K562 (cell line): Measurements from ENCODE around the gene OGFR. TPM values are rescaled to one million over a fixed set of nuclear protein-coding genes. Genes with fewer than 3 reads are reported as not detected.

ENCODE experiments used
- ATAC-seq: fragments of 200-7000 bp; cut with Tn5 transposase; 3 replicates; pipeline ENCODE4 v1.9.1; 2020; ENCODE audit warnings: moderate library complexity
- BruUV-seq: library from RNA; stranded (reverse); fragments of 400-500 nt; replicated peaks from 2 replicates; lab custom pipeline; 2021; lab: Mats Ljungman, UMichigan
- CTCF ChIA-PET: fragments of 300-600 bp; formaldehyde crosslinking; extraction: SDS; loops from one replicate; lab custom pipeline; 2021; ENCODE audit warnings: low intra/inter-chr PET ratio; lab: Yijun Ruan, JAX
- POLR2A ChIA-PET: fragments of 300-600, 350-650 bp; sonication (Branson Sonifier 250); formaldehyde crosslinking; extraction: SDS; loops from one replicate; lab custom pipeline; 2021; ENCODE audit warnings: antibody characterized with exemption, inconsistent platforms; lab: Yijun Ruan, JAX
- DNase-seq, 4 experiments: peaks; one replicate each; pipeline versions ENCODE4 v3.0.0 to v3.0.0-alpha.2; 2011 to 2018; ENCODE audit warnings: low spot score in 3 of 4, mixed read lengths in 3 of 4; ENCODE audit errors: extremely low read depth in 1 of 4
- FAIRE-seq: peaks from 2 replicates; lab custom pipeline; 2011; peaks lifted over from hg19 to GRCh38; lab: Jason Lieb, UNC
- H2AFZ ChIP-seq: 2 replicates; pipeline ENCODE4 v1.6.0; 2011; ENCODE audit warnings: low read depth, low read length, control low read depth, inconsistent platforms
- H3K27ac ChIP-seq: fragments of 200-600 bp; 3 replicates; pipeline ENCODE4 v1.8.0; 2011; ENCODE audit warnings: low read depth, mild to moderate bottlenecking, control low read depth, inconsistent platforms, low read length, moderate library complexity, mixed read lengths; ENCODE audit errors: extremely low read depth
- H3K27me3 ChIP-seq, 2 experiments: fragments of 300-600 bp in 1 of 2; 2 replicates in 1 of 2; 3 replicates in 1 of 2; pipeline versions ENCODE4 v1.6.0 to v1.8.0; 2011; ENCODE audit warnings: inconsistent platforms in 2 of 2, low read length in 2 of 2, mild to moderate bottlenecking in 1 of 2, mixed read lengths in 1 of 2, moderate library complexity in 1 of 2; ENCODE audit not compliant: control insufficient read depth in 2 of 2, insufficient read depth in 2 of 2
- H3K36me3 ChIP-seq: fragments of 300-600 bp; 3 replicates; pipeline ENCODE4 v1.8.0; 2011; ENCODE audit warnings: mild to moderate bottlenecking, low read length, inconsistent platforms; ENCODE audit not compliant: control insufficient read depth, insufficient read depth
- H3K4me1 ChIP-seq, 2 experiments: fragments of 200-600 bp in 1 of 2; replicated peaks in 1 of 2; 2 replicates in 1 of 2; 3 replicates in 1 of 2; pipeline versions ENCODE4 v1.5.1 to v1.8.0; 2011; ENCODE audit warnings: inconsistent platforms in 2 of 2, low read length in 2 of 2, mild to moderate bottlenecking in 1 of 2, mixed read lengths in 1 of 2, moderate library complexity in 1 of 2; ENCODE audit not compliant: control insufficient read depth in 2 of 2, insufficient read depth in 2 of 2
- H3K4me2 ChIP-seq: 2 replicates; pipeline ENCODE4 v1.6.1; 2011; ENCODE audit warnings: low read length, control low read depth, inconsistent platforms, mixed read lengths; ENCODE audit not compliant: insufficient read depth
- H3K4me3 ChIP-seq: fragments of 200-600 bp; sonication (generic), shearing (Covaris generic); 2 replicates; pipeline ENCODE4 v1.5.1; 2016; ENCODE audit warnings: control low read depth, inconsistent platforms
- H3K79me2 ChIP-seq: fragments of 200-600 bp; 3 replicates; pipeline ENCODE4 v1.8.0; 2011; ENCODE audit warnings: low read length, inconsistent platforms; ENCODE audit not compliant: control insufficient read depth, insufficient read depth
- H3K9ac ChIP-seq, 2 experiments: 2 replicates each; pipeline versions ENCODE4 v1.6.0 to v1.6.1; 2011; ENCODE audit warnings: low read depth in 2 of 2, low read length in 2 of 2, control low read depth in 1 of 2, inconsistent platforms in 1 of 2, mild to moderate bottlenecking in 1 of 2, mixed read lengths in 1 of 2; ENCODE audit not compliant: insufficient read depth in 1 of 2
- H3K9me1 ChIP-seq: one replicate; pipeline ENCODE4 v1.6.0; 2011; ENCODE audit warnings: inconsistent platforms, mild to moderate bottlenecking, low read length, moderate library complexity; ENCODE audit not compliant: control insufficient read depth, insufficient read depth
- H3K9me3 ChIP-seq: replicated peaks from 2 replicates; pipeline ENCODE4 v1.5.1; 2011; ENCODE audit warnings: low read depth, low read length, inconsistent platforms; ENCODE audit not compliant: control insufficient read depth, insufficient read depth
- H4K20me1 ChIP-seq: replicated peaks from 2 replicates; pipeline ENCODE4 v1.6.1; 2011; ENCODE audit warnings: low read length, inconsistent platforms, mixed read lengths; ENCODE audit not compliant: control insufficient read depth, insufficient read depth
- MED1 ChIP-seq: sonication (generic); formaldehyde crosslinking; IDR thresholded peaks from 2 replicates; pipeline ENCODE4 v1.8.1; 2023; ENCODE audit warnings: missing genetic modification reagents, borderline replicate concordance
- POLR2G ChIP-seq: fragments of 200-400 bp; formaldehyde crosslinking; IDR thresholded peaks from 2 replicates; pipeline ENCODE4 v1.6.1; 2017; ENCODE audit warnings: low read depth, mild to moderate bottlenecking, antibody characterized with exemption, low read length, moderate library complexity
- RBFOX2 ChIP-seq: fragments of 200-400 bp; formaldehyde crosslinking; IDR thresholded peaks from 2 replicates; pipeline ENCODE4 v1.6.1; 2017; ENCODE audit warnings: low read depth, mild to moderate bottlenecking, low read length, moderate library complexity
- TCF15 ChIP-seq: fragments of 250-450 bp; sonication (Bioruptor Pico); IDR thresholded peaks from 2 replicates; pipeline ENCODE4 v1.8.0; 2022; ENCODE audit warnings: moderate library complexity, mild to moderate bottlenecking, inconsistent platforms
- ZBTB7A ChIP-seq: IDR thresholded peaks from 2 replicates; pipeline ENCODE4 v1.6.1; 2011; ENCODE audit warnings: low read depth, mild to moderate bottlenecking, low read length, moderate library complexity, borderline replicate concordance; ENCODE audit not compliant: control insufficient read depth
- ZNF398 ChIP-seq: fragments of 250-450 bp; sonication (Bioruptor Pico); IDR thresholded peaks from 2 replicates; pipeline ENCODE4 v1.8.0; 2021; ENCODE audit warnings: moderate library complexity, mild to moderate bottlenecking, inconsistent platforms
- ZZZ3 ChIP-seq: fragments of 450-650 bp; IDR thresholded peaks from 2 replicates; pipeline ENCODE4 v1.6.1; 2016; ENCODE audit warnings: antibody characterized with exemption, mild to moderate bottlenecking, moderate library complexity
- WGBS: fragments of 100-300 bp; shearing (Covaris generic); methylation state at CpG from one replicate; pipeline ENCODE4 v1.1.6; 2016; ENCODE audit warnings: low coverage, mixed read lengths; ENCODE audit not compliant: insufficient coverage; ENCODE audit errors: missing lambda C conversion rate; 5-methylcytosine and 5-hydroxymethylcytosine counted together
- in situ Hi-C: fragments of 300-500 bp; cut with MboI; formaldehyde crosslinking; loops from 4 replicates; pipeline ENCODE4 v1.15.0; 2018; ENCODE audit warnings: inconsistent platforms, mixed read lengths
- intact Hi-C: fragments of 100-400 bp; cut with micrococcal nuclease; formaldehyde crosslinking; loops from 2 replicates; pipeline ENCODE4 v1.14.2; 2022
- polyA plus RNA-seq, 8 experiments: library from polyadenylated mRNA; depleted of rRNA in 4 of 8; stranded (reverse) in 5 of 8; unstranded in 3 of 8; fragments of >200 nt; fragmentation: Nextera tagmentation in 2 of 8; fragmentation: Illumina TruSeq in 1 of 8; extraction: Ambion mirVana in 2 of 8; extraction: Trizol in 1 of 8; gene quantifications; 2 replicates each; pipeline versions ENCODE4 v1.2.1 to v1.2.3, GENCODE V29; 2011 to 2014; ENCODE audit warnings: inconsistent platforms in 1 of 8, missing spikeins in 1 of 8
- total RNA-seq, 7 experiments: library from RNA; depleted of rRNA in 6 of 7; stranded (reverse); fragments of >200 nt in 6 of 7; fragmentation: Illumina TruSeq in 2 of 7; extraction: Trizol in 2 of 7; gene quantifications; 2 replicates each; pipeline versions ENCODE4 v1.2.1 to v1.2.3, GENCODE V29; 2011 to 2021; ENCODE audit warnings: low replicate concordance in 1 of 7

Gene OGFR
- total and polyA plus RNA-seq, 9 of the 15 experiments (the other 6 are each of a cell fraction or from before 2014, with no cell fraction given): 0.39 to 56.3 (median 17.5) TPM

DNA sequence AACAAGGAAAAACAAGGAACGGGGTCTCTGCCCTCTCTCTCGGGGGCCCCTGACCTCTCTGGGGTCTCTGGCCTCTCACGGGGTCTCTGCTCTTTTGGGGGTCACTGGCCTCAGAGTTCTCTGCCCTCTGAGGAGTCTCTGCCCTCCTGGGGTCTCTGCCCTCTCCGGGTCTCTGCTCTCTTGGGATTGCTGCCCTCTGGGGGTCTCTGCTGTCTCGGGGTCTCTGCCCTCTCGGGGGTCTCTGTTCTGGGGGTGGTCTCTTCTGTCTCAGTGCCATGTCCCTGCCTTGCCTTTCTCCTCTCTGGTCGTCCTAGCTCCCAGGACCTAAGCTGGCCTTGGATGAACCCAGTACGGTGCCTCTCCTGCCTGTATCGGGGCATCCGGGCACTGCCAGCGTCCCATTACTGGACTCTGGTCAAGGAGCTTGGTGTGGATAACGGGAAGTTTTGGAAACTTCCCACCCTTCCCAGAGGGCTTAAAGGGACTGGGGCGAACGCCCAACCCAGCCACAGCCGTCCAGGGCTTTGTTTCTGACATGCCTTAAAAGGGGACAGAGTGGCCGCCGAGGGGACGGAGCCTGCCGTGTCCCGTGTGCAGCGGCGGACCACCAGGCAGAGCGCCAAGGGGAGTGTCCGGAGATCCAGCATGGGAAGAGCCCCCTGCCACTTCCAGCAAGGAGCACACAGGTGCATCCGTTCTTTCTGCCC is 33.1 kb upstream of the OGFR start:
- in situ Hi-C loops: no loop called here
- Histone ChIP-seq H3K9me1 (peaks cover 4% of the 10 kb centered on the region), H3K9ac (peak overlapping the region in 1 of 2 experiments; percentile 36; a peak in 1 of 4 replicates), H3K4me1 (peaks cover 19 to 69% of the 10 kb centered on the region in 2 experiments), H3K79me2 (peaks cover 4% of the 10 kb centered on the region; the same call in 2 of the 3 replicates), H3K36me3 (no peaks in the 10 kb centered on the region), H2AFZ (no peak overlapping the region), H3K9me3 (no peaks in the 10 kb centered on the region), H3K27me3 (peaks cover 0 to 10% of the 10 kb centered on the region in 2 experiments; a peak in 2 of 5 replicates), H3K4me2 (no peak overlapping the region), H3K4me3 (no peak overlapping the region), H4K20me1 (peaks cover 21% of the 10 kb centered on the region), H3K27ac (no peak overlapping the region)
- FAIRE-seq (no peak), ATAC-seq (no peak), DNase-seq (no peak)
- intact Hi-C loops: no loop called here
- ChIA-PET CTCF (no interaction called here), POLR2A (no interaction called here)
- WGBS: 54% methylated on average over 24 of the region's 25 CpGs
- no TSS peak for BruUV-seq
- TF ChIP-seq ZBTB7A: peak; percentile 73
- TF ChIP-seq ZZZ3: no peak
- no peak for TF ChIP-seq TCF15

- in situ Hi-C loops (no loop called here), intact Hi-C loops (no loop called here)
- Histone ChIP-seq H3K9ac (peak overlapping the region in 1 of 2 experiments; percentile 36; a peak in 1 of 4 replicates), H3K9me1 (peaks cover 4% of the 10 kb centered on the region), H4K20me1 (peaks cover 21% of the 10 kb centered on the region; the same call in 1 of the 2 replicates), H3K36me3 (no peaks in the 10 kb centered on the region), H2AFZ (no peak overlapping the region), H3K79me2 (peaks cover 5% of the 10 kb centered on the region; the same call in 2 of the 3 replicates), H3K9me3 (no peaks in the 10 kb centered on the region), H3K27ac (no peak overlapping the region), H3K4me1 (peaks cover 20 to 73% of the 10 kb centered on the region in 2 experiments)
- FAIRE-seq (no peak), DNase-seq (no peak), ATAC-seq (no peak)
- POLR2A ChIA-PET: no interaction called here
- no TSS peak for BruUV-seq
- TF ChIP-seq POLR2G (peak; percentile 64), MED1 (no peak), RBFOX2 (peak; percentile 56), ZNF398 (CRISPR knock-in tag) (no peak)
- TF ChIP-seq, all 486 proteins: peak for 2
- Histone ChIP-seq H3K4me3 (no peak overlapping the region), H3K4me2 (no peak overlapping the region), H3K27me3 (peaks cover 0 to 5% of the 10 kb centered on the region in 2 experiments; a peak in 2 of 5 replicates)
- CTCF ChIA-PET: no interaction called here
- WGBS: 68% methylated on average over 23 of the region's 23 CpGs
Measured at GRCh38 chr20:62772103-62772611, 32.5 kb upstream of the OGFR start.
